GM08714 (cell line): ENCODE results near the gene KIFAP3.

Source experiments
- H3K4me3 ChIP-seq: fragments of 200-500 bp; sonication (Bioruptor generic); 2 replicates; pipeline ENCODE4 v1.5.1; 2014; ENCODE audit warnings: mild to moderate bottlenecking, low read length, inconsistent platforms
- ZNF274 ChIP-seq: IDR thresholded peaks from 2 replicates; pipeline ENCODE4 v1.6.1; 2012; ENCODE audit warnings: mild to moderate bottlenecking, low read depth, low read length

KIFAP3 gene

GRCh38 chr1:169974067-169974466, 100.4 kb downstream of the KIFAP3 start:
- TF ChIP-seq ZNF274, result no peak
- no peak overlapping the region for H3K4me3 ChIP-seq

DNA sequence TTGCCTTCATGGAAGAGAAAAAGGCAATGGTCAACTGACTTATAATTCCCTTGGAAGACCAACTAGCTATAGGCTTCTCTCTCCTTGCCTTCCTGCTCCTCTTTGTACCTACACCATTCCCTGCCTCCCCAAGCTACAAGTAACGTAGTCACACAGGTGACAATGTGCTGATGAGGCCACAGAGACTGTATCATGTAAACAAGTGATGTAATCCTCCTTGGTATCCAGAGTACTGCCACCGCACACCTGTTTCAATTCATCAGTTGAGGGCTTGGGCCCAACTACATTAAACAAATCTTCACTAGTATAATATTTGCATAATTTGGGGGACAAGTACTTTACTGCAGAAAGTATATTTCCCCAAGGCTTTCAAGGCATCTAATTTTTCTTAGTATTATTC, 104.4 kb downstream of the KIFAP3 start:
- no peak for TF ChIP-seq ZNF274

DNA sequence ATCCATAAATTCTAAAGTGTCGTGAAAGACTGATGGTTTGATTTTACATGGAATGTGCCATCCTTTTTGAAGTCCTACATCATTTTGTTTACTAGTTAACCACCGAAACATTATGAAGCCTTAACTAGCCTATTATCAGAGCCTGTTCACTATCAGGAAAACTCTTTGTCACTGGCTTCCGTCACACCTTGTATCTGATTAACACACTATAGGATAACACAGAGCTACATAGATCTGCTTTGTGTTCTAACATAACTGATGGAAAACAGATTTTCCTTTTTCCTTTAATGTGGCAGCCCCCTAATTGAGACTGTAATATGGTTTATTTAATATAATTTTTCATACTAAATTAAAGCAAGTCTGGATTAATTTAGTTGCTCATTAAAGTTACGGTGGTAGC, 106.3 kb downstream of the KIFAP3 start:
- no peak overlapping the region for H3K4me3 ChIP-seq
- no peak for TF ChIP-seq ZNF274

More for the DNA sequence above, 104.4 kb downstream of the KIFAP3 start:
- no peak overlapping the region for H3K4me3 ChIP-seq

DNA sequence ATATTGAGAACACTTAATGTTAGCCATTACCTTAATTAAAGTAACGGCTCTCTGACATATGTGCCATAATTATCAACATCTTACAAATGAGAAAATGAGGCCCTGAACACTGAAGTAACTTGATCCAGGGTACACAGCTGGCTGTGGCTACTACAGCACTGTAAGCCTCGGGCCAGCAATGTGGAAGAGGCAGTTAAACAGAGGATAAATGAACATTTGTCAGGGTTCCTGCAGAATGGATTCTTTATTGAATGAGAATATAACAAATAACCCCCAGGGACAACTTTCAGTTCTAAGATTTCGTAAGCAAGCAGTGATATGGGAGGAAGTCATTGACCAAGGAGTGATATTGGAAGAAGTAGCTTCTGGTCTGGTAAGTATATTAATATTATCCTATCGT, 110.3 kb downstream of the KIFAP3 start:
- no peak for TF ChIP-seq ZNF274
- no peak overlapping the region for H3K4me3 ChIP-seq

- TF ChIP-seq ZNF274, result no peak
- H3K4me3 ChIP-seq, result no peak overlapping the region
These were observed 114.8 kb downstream of the KIFAP3 start for GRCh38 chr1:169959686-169960085.

DNA sequence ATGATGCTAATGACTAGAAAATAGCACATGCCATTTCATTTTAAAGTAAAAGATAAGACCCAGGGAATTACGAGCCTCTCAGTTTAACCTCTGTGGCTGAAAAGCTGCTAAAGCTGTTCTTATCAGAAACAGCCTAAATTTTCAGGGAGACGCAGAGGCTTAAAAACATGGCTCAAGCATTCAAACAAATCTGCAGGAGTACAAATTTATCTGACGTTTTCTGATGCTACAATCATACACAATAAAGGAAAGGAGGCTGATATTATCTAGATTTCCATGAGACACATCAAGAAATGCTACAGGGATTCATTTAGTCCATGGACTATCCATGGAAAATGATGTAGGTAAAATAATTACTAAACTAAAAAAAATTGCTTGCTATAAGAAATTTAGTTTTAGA, 115.5 kb downstream of the KIFAP3 start:
- no peak overlapping the region for H3K4me3 ChIP-seq
- no peak for TF ChIP-seq ZNF274

DNA sequence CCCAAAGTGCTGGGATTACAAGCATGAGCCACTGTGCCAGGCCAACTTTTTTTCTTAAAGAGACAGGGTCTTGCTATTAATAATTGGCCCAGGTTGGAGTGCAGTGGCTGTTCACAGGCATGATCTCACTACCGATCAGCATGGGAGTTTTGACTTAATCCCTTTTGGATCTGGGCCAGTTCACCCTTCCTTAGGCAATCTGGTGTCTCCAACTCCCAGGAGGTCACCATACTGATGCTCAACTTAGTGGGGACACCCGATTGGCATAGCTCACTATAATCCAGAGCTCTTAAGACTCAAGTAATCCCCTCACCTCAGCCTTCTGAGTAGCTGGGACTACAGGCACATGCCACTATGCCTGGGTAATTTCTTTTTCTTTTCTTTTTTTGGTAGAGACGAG, 116.6 kb downstream of the KIFAP3 start:
- H3K4me3 ChIP-seq, result no peak overlapping the region
- no peak for TF ChIP-seq ZNF274

DNA sequence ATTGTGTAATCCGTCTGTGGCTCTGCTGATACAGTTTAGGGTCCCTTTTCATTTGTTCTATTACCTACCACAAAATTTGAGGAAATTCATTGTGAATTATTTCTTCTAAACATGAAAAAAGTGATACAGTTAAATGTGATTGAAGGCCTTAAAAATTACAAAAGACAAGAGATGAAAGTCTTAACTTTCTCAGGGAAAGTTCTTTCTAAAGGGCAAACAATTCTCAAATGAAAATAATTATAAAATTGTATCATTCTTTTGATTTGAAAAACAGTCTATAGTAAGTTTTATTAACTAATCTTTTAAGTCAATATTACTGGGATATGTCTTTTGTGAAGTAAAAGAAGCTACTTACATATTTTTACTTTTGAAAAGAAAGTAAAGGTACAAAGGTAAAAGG, 123.4 kb downstream of the KIFAP3 start:
- no peak for TF ChIP-seq ZNF274
- H3K4me3 ChIP-seq, result no peak overlapping the region

DNA sequence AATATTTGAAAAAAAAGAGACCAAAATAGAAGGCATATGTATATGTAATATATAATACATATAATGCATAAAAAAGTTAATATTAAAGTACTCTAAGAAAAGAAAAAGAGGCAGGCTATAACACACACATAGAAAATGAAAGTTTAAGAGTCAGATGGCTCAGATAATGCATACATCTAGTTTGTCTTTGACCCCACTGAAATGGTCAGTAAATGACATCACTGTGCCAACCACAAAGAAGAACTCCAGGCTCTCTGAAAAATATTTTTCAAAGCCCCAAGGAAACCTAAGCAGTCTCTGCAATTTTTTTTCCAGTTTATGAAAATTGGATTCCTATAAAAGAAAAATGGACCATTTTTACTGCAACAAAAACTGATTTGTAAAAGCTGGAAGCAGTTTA, 125.4 kb downstream of the KIFAP3 start:
- no peak for TF ChIP-seq ZNF274
- no peak overlapping the region for H3K4me3 ChIP-seq

- TF ChIP-seq ZNF274, result no peak
- H3K4me3 ChIP-seq, result no peak overlapping the region
These were observed 128.3 kb downstream of the KIFAP3 start for GRCh38 chr1:169946206-169946605.

DNA sequence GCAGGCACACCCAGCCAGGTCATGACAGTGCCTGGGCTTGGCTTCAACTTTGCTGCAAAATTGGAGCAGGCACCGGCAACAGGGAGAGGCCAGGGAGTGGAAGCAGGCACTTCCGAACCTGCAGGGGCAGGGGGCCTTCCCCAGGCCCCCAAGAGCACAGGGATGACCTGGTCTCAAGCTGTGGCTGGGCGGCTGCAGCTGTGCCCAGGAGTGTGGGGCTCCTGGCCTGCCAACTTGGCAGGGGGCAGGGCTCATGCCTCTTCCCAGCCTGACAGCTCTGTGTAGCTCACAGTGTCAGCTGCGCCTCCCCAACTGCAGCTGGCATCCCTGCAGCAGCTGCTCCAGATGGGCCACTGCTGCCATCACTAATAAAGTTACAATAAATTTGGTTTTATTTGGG, 129.3 kb downstream of the KIFAP3 start:
- TF ChIP-seq ZNF274, result no peak
- H3K4me3 ChIP-seq, result no peak overlapping the region

DNA sequence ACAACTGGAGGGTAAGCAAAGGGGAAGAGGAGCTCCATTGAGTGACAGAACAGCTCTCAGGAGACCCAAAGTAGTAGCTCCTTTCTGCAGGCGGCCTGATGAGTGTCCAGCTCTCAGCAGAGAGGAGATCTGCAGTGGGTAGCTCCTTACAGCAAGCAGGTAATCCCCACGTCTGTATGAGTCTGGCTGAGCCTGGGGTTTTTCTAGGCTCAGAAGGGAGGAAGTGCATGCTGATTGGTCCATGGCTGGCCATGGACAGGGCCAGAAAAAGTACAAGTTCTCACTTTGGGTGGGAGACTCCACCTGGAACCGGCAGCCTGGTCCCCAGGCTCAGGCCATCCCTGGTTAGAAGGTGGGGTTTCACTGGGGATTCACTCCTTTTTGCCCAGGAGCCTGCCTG, 129.9 kb downstream of the KIFAP3 start:
- TF ChIP-seq ZNF274, result no peak
- no peak overlapping the region for H3K4me3 ChIP-seq

DNA sequence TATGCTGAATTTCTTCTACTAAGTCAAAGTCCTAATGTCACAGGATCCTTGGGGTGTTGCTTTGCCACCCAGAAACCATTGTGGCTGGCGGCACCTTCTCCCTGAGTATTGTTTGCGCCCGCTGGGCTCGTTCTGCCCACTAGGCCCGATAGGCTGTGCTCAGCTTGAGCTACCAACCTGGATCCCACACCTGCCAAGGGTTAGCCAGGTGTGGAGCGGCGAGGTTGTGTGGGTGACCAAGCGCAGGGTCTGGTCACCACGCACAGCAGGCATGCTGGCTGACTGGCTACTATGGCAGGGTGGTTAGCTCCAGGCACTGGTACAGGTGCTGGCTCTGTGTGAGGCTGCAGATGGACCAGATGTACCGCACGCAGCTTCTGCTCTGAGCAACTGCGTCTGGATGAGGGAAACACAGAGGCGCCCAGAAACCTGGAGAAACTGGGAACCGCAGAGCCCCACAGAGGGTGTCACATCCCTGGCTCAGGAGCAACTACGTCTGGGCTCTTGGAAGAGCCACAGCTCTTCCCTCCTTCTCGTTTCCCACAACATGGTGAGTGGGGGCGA, 130.4 kb downstream of the KIFAP3 start:
- TF ChIP-seq ZNF274, result no peak
- H3K4me3 ChIP-seq, result no peak overlapping the region

DNA sequence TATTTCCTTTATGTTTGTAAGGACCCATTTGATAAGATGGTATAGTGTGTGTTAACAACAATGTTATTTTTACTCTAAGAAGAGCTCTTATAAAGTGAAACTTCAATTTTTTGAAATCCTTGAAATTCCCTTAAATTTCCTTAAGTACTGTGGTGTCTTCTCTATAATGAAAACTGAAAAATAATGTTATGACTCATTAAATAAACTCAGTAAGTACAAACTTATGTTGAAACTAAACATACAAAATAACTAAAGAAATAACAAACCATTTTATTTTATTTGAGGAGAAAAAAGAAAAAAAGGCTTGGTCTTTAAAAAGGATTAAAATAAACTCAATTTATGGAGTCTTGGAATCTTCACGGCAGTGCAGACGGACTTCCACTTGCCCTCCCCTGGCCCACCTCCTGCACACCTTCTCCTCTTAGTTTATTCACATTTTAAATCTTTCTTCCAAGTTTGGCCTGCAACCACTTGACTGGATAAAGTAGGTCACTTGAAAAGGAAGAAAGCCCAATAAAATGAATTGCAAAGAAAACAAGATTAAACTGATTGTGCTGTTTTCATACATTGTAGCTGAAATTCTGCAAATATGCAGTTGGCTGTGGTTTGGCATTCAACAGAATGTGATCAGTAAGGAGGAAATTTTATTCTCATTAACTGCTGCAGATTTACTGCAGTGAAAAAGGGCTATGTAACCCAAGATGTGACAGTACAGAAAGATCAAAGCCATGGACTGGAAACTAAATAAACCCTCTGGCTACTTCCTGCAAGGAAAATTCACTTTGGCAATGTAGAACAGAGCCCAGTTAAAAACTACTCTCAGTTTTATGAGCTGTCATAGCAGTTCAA, 132.3 kb downstream of the KIFAP3 start:
- TF ChIP-seq ZNF274, result no peak
- H3K4me3 ChIP-seq, result no peak overlapping the region

DNA sequence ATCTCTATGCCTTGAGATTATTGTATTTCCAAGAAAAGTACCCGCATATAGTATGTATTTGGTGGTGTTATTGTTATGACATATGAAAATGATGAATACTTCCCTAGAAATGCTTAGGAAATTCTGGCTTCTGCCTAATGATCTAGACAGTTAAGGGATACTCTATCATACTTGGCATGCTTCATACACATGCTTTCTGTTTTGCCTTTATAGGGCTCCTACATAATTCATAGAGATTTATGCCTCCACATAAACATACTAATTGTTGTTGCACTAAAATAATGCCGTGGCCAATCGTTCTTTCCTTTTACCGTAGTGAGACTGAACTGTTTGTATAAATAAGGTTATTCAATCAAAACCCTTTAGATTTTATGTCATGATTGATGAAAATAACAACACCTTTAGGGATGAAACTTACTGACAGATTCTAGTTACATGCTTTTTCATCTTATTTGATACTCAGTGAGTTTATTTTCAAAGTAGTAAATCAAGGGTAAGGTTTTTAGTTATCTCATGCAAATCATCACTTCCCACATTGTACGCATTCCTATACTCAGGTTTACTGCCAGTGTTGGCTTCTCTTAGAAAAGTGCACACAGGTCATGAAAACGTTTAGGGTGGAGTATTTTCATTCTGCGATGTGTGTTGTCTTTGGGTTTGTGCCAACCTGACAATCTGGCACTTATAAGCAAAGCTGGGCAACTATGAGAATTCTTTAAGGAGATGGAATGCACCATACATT, 140.3 kb downstream of the KIFAP3 start:
- no peak for TF ChIP-seq ZNF274
- no peak overlapping the region for H3K4me3 ChIP-seq
